Ascending aorta (tissue), 2 donors: ENCODE measurements around the gene ZNF100. TPM values are rescaled to one million over a fixed set of nuclear protein-coding genes. Genes with fewer than 3 reads are reported as not detected.
A peak's percentile ranks its signal among the peaks of the same experiment; 100 is the strongest.
"Not testable (repeated sequence)": the region's sequence is repeated elsewhere in the genome, so short reads cannot be mapped to it uniquely, and the experiment has no call there.

Experiments
- DNase-seq, 2 donors: peaks; one replicate each; pipeline ENCODE4 v3.0.0-alpha.2; 2019; ENCODE audit warnings: low spot score in 2 of 2
- H3K27ac ChIP-seq, 2 donors: fragments of 200-600 bp; sonication (generic); one replicate each; pipeline ENCODE4 v1.5.1; 2016 to 2017; ENCODE audit warnings: mild to moderate bottlenecking in 1 of 2
- H3K27me3 ChIP-seq: fragments of 200-600 bp; sonication (generic); one replicate; pipeline ENCODE4 v1.5.1; 2017
- H3K36me3 ChIP-seq, 2 donors: fragments of 200-600 bp; sonication (generic); one replicate each; pipeline ENCODE4 v1.5.1; 2016
- H3K4me1 ChIP-seq, 2 donors: fragments of 200-600 bp; sonication (generic); one replicate each; pipeline ENCODE4 v1.5.1; 2016 to 2017; ENCODE audit warnings: mild to moderate bottlenecking in 1 of 2
- H3K4me3 ChIP-seq, 2 donors: fragments of 200-600 bp; sonication (generic); one replicate each; pipeline ENCODE4 v1.5.1; 2016 to 2017; ENCODE audit warnings: mild to moderate bottlenecking in 1 of 2
- H3K9me3 ChIP-seq, 2 donors: fragments of 200-600 bp; sonication (generic); one replicate each; pipeline ENCODE4 v1.5.1; 2016
- CTCF ChIP-seq, 3 experiments: fragments of 200-600 bp in 2 of 3; fragments of 450-650 bp in 1 of 3; sonication (generic) in 2 of 3; IDR thresholded peaks; one replicate each; pipeline ENCODE4 v1.5.1; 2016 to 2019; ENCODE audit warnings: antibody characterized with exemption in 3 of 3, mild to moderate bottlenecking in 1 of 3, moderate library complexity in 1 of 3
- intact Hi-C: fragments of 100-400 bp; cut with DNase I; formaldehyde crosslinking; loops from one replicate; pipeline ENCODE4 v1.15.1; 2023
- total RNA-seq: library from RNA; depleted of rRNA; stranded (reverse); fragments of >200 nt; gene quantifications from one replicate; pipeline ENCODE4 v1.1.0, GENCODE V29; 2016

ZNF100 gene
- 4.2 TPM for total RNA-seq

DNA sequence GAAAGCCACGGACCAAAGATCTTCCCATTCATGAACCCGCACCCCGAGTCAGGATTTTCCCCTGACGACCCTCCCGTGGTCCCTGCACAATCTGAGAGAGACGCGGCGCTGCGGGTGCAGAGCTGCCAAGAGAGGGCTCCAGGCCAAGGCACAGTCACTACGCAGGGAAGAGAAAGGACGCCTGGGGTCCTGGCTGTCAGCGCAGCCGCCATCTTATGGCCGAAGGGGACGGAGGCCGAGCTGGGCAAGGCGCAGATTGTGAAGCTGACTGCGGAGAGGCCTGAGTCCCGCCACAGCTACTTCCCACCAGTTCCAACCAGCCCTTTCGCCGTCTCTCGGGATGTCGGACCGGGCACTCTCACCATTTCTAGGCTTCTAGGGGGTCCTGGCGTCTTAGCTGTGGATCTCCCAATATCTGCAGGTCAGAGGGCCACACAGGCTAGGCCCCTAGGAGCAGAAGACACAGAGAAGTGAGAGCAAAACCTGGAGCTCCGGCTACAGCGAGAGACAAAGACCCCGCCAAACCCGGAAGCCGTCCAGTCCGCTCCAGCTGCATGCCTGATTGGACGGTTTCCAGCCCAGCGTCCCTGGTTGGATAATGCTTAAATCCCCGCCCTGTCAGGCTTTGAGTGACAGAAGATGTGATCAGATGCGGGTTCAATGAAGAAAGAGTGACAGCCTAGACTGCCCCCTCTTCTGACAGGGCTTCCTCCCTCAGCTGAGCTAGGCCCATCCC lies at the start of gene ZNF100:
ZNF100 (minus strand) TSS at position 515 of the 736 bp plus-strand sequence; CDS start at position 365, 150 bp downstream.
- no peak for TF ChIP-seq CTCF (IDR thresholded peaks at IDR 0.05)
- intact Hi-C loops = loop anchor here (1.0 to 10.0 kb wide), 5 partner anchors 68 to 765 kb away; partner anchors contain the start of genes ZNF429 and ZNF493
- DNase-seq = peak; percentile 76 to 96
- H3K4me3 ChIP-seq = peak within 1 kb of the TSS; percentile 59 to 86
- H3K9me3 ChIP-seq = no peaks in the 10 kb centered on the region
- H3K36me3 ChIP-seq = peaks cover 8 to 15% of the 10 kb centered on the region in 2 donors
- H3K27ac ChIP-seq = peak within 1 kb of the TSS; percentile 88 to 89
- peaks cover 0 to 3% of the 10 kb centered on the region in 2 donors for H3K4me1 ChIP-seq
- H3K27me3 ChIP-seq = no peaks in the 10 kb centered on the region

DNA sequence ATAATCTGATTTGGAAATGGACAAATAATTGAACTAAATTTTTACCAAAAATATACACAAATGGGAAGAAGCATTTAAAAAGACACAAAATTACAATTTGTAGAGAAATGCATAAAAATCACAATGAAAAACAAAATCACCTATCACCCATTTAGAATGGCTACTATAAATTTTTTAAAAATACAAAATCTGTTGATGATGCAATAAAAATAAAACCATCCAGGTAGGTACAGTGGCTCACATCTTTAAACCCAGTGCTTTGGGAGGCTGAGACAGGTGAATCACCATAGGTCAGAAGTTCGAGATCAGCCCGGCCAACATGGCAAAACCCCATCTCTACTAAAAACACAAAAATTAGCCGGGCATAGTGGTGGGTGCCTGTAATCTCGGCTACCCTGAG lies 45.1 kb upstream of the ZNF100 start:
- DNase-seq = no peak

GRCh38 chr19:21808400-21809000 lies 41.1 kb upstream of the ZNF100 start:
- H3K27me3 ChIP-seq, H3K4me1 ChIP-seq, DNase-seq, intact Hi-C loops, H3K4me3 ChIP-seq, H3K27ac ChIP-seq: not testable (repeated sequence)
- Histone ChIP-seq H3K36me3 (peaks cover 51 to 62% of the 10 kb centered on the region in 2 donors), H3K9me3 (peaks cover 84 to 100% of the 10 kb centered on the region in 2 donors)

More for the DNA sequence above, 45.1 kb upstream of the ZNF100 start:
- H3K9me3 ChIP-seq = peaks cover 62 to 100% of the 10 kb centered on the region in 2 donors
- peaks cover 86 to 98% of the 10 kb centered on the region in 2 donors for H3K36me3 ChIP-seq
- TF ChIP-seq CTCF (IDR thresholded peaks at IDR 0.05) = no peak
- H3K4me1 ChIP-seq = no peaks in the 10 kb centered on the region
- no peak overlapping the region for H3K4me3 ChIP-seq
- H3K27ac ChIP-seq = no peak overlapping the region
- H3K27me3 ChIP-seq = no peaks in the 10 kb centered on the region
- intact Hi-C loops = no loop called here

DNA sequence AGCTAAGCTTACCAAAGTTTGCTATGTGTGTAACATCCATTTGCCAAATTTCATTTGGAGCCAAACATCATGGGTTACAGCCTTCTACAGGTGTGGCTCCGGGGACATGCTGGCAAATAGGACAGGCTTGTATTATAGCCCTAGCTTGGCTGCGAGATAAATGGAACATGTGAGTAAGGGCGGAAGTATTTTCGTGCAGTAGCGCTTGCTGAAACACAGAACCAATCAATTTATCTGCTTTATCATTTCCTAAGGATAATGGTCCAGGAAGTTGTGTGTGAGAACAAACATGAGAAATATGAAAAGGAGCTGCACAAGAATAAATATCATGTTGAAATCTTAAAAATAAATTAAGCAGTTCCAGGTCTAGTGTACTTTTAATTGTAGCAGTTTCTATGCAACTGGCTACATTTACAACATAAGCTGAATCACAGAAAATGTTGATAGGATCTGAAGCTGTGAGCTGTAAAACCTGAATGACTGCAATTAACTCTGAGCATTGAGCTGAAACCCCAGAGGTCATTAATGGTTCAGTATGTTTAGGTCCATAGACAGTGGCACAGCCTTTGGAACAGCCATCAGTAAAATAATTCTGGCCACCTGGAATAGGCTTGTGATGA lies 22.2 kb upstream of the ZNF100 start:
- Histone ChIP-seq H3K9me3 (no peaks in the 10 kb centered on the region), H3K4me1 (no peaks in the 10 kb centered on the region), H3K27me3 (no peaks in the 10 kb centered on the region), H3K27ac (no peak overlapping the region), H3K4me3 (no peak overlapping the region), H3K36me3 (no peaks in the 10 kb centered on the region)
- intact Hi-C loops = no loop called here
- no peak for DNase-seq
- no peak for TF ChIP-seq CTCF (IDR thresholded peaks at IDR 0.05)

- no peaks in the 10 kb centered on the region for H3K27me3 ChIP-seq
- no peaks in the 10 kb centered on the region for H3K9me3 ChIP-seq
- no peak for TF ChIP-seq CTCF (IDR thresholded peaks at IDR 0.05)
- no peak overlapping the region for H3K27ac ChIP-seq
- H3K36me3 ChIP-seq = no peaks in the 10 kb centered on the region
- intact Hi-C loops = no loop called here
- H3K4me3 ChIP-seq = no peak overlapping the region
- no peaks in the 10 kb centered on the region for H3K4me1 ChIP-seq
- DNase-seq = no peak
These were observed 19.6 kb upstream of the ZNF100 start for GRCh38 chr19:21786936-21787335.

DNA sequence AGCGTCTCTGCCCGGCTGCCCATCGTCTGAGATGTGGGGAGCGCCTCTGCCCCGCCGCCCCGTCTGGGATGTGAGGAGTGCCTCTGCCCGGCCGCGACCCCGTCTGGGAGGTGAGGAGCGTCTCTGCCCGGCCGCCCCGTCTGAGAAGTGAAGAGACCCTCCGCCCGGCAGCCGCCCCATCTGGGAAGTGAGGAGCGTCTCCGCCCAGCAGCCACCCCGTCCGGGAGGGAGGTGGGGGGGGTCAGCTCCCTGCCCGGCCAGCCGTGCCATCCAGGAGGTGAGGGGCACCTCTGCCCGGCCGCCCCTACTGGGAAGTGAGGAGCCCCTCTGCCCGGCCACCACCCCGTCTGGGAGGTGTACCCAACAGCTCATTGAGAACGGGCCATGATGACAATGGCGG lies 8.4 kb upstream of the ZNF100 start:
- H3K36me3 ChIP-seq, DNase-seq, H3K4me3 ChIP-seq, H3K4me1 ChIP-seq, H3K9me3 ChIP-seq, H3K27ac ChIP-seq, H3K27me3 ChIP-seq, intact Hi-C loops: not testable (repeated sequence)

- H3K27me3 ChIP-seq, DNase-seq, H3K9me3 ChIP-seq, H3K4me1 ChIP-seq: not testable (repeated sequence)
- Histone ChIP-seq H3K27ac (peak overlapping the region; percentile 88 to 89), H3K36me3 (peaks cover 12 to 17% of the 10 kb centered on the region in 2 donors), H3K4me3 (peak overlapping the region; percentile 59 to 86)
- intact Hi-C loops = loop anchor here (1.0 to 10.0 kb wide), 5 partner anchors 69 to 766 kb away; partner anchors contain the start of genes ZNF429 and ZNF493
These were observed 694 bp downstream of the ZNF100 start for GRCh38 chr19:21766705-21767064.
